Kidney tubule cell (primary cell): ENCODE results near the gene CHMP4A.
A peak's percentile ranks its signal among the peaks of the same experiment; 100 is the strongest.
"Not testable (repeated sequence)": the region's sequence is repeated elsewhere in the genome, so short reads cannot be mapped to it uniquely, and the experiment has no call there.

Experiments
- DNase-seq: peaks from one replicate; pipeline ENCODE4 v3.0.0-alpha.2; 2018; ENCODE audit warnings: low spot score

CHMP4A gene

GRCh38 chr14:24246765-24247212 lies 33.5 kb upstream of the CHMP4A start:
- DNase-seq: peak; percentile 23

DNA sequence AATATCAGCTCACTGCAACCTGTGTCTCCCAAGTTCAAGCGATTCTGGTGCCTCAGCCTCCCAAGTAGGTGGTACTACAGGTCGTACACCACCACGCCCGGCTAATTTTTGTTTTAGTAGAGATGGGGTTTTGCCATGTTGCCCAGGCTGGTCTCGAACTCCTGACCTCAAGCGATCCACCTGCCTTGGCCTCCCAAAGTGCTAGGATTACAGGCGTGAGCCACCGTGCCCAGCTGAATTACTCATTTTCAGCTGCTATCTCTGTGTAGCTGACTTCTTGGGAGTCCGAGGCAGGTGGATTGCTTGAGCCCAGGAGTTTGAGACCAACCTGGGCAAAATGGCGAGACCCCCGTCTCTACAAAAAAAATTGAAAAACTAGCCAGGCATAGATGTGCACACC lies 32.1 kb upstream of the CHMP4A start:
- not testable (repeated sequence) for DNase-seq

GRCh38 chr14:24243336-24243836 lies 30.1 kb upstream of the CHMP4A start:
- peak; percentile 74 for DNase-seq

- peak; percentile 93 for DNase-seq
Measured at GRCh38 chr14:24241829-24242443, 28.6 kb upstream of the CHMP4A start.

DNA sequence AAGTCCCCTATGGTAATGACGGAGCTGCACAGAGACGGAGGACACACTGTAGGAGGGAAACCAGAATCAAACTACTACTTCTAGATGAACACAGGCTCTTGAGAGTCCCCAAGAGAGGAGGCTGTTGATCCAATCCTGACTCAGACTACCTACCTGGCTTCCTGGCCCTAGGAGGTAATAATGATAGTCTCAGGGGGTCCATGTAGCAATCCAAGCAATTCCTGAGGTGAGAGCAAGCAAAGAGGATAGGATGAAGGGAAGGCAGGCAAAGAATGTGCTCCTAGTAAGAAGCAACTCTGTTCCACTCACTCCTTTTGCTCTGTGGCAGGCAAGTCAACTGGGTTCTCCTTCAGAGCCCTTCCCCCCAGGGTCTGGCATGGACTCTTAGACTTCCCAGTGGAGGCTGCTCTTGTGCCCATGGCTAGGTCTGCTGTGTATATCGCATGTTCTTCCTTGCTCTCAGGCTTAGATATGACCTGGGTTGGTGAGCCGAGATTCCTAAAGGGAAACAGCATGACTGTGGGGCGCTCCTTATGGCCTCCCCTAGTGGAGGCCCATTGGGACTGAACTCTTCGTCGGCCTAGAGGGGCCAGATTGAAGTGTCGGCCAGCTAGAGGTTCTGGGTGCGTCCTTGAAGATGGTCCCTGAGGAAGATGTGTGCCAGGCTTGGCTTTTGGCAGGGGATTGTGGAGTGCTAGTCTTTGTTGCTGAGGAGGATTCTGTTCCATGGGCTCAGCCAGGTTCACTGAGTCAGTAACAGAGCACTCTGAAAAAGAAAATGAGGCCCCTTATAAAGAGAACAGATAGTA lies 27.0 kb upstream of the CHMP4A start:
- DNase-seq: no peak

DNA sequence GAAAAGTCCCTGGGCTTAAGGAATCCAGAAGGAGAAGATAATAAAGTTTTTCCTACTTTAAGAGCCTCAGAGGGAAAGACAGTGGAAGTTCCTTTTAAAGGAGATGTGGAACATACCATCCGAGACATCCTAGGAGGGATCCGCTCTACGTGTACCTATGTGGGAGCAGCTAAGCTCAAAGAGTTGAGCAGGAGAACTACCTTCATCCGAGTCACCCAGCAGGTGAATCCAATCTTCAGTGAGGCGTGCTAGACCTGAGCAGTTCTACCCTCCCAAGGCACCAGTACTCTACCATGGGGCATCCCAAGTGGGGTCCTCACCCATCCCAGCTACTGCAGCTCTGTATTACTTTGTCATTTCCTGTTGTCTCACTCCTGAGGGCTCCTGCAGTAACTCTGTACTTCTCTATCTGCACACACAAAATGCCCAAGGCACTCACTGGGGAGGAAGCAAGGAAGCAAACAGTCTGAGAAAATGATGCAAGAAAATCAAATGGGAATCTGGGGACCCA lies 25.3 kb upstream of the CHMP4A start:
- no peak for DNase-seq

GRCh38 chr14:24238123-24238522 lies 24.8 kb upstream of the CHMP4A start:
- DNase-seq: peak; percentile 91

DNA sequence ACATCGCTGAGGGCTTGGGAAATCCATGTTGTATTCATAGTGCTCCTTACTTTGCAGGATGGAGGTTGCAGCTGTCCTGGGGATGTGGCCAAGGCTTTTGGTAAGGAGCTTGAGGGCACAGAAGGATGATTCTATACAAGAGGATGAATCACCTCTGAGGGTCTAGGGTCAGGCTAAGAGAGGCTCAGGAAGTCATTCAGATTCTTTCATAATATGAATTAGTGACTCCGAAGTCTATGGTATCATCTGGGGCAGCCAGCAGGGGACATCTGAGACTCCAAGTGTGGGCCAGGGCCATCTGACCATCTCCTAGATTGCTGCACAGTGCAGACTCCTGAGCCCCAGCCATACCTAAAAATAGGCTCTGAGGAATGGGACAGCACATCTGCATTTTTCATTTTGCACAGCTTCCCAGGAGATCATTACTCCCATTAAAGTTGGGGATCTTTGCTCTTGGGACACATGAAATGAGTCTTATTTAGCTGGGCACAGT lies 24.2 kb upstream of the CHMP4A start:
- DNase-seq: no peak

DNA sequence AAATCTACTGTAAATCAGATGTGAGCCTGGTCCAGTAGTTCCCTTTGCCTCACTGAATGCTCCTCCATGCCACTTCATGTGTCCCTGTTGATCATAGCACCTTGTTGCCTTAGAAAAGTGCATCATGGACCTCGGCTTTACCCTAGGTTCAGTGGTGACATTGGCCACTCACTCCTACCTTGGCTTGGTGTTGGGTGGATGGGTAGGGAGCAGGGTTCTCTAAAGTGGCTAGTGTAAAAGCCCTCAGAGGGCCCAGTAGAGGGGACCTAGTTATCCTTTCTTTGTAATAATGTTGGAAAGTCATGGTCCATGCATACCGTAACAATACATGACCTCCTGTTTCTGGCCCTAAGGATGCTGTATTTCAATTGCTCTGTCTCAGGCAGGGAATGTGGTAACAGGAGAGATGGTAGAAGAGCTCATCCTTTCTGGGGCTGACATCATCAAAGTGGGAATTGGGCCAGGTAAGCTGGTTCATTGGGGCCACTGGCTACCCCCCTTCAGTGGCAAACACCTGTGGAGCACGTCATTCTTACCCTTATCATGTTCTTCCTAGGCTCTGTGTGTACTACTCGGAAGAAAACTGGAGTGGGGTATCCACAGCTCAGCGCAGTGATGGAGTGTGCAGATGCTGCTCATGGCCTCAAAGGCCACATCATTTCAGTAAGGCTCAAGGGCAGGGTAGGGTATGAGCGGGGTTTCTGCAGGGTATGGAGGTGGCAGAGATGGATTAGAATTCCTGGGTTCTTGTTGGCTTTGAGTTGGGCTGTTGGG lies 23.6 kb upstream of the CHMP4A start:
- no peak for DNase-seq

- DNase-seq: no peak
Measured at GRCh38 chr14:24235804-24236688, 22.8 kb upstream of the CHMP4A start.

GRCh38 chr14:24234095-24235005 lies 21.1 kb upstream of the CHMP4A start:
- DNase-seq: no peak

DNA sequence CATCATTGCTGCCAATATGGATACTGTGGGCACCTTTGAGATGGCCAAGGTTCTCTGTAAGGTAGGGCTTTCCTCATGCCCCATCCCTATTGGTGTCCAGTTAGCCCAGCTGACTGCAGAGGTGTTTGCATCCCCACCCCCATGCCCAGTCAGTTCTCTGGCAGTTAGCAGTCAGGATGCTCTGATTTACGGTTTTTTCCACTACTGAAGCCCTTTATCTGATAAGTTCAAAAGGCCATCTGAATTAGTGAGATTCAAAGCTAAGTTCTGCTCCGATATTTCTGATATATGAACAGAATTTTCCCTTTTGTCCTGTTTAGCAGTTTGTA lies 20.2 kb upstream of the CHMP4A start:
- DNase-seq: no peak

- no peak for DNase-seq
Measured at GRCh38 chr14:24232645-24233537, 19.6 kb upstream of the CHMP4A start, which contains the start of gene GMPR2. TSS of gene GMPR2 (plus strand) at chr14:24232929. CDS start at chr14:24233254, 325 bp downstream.

DNA sequence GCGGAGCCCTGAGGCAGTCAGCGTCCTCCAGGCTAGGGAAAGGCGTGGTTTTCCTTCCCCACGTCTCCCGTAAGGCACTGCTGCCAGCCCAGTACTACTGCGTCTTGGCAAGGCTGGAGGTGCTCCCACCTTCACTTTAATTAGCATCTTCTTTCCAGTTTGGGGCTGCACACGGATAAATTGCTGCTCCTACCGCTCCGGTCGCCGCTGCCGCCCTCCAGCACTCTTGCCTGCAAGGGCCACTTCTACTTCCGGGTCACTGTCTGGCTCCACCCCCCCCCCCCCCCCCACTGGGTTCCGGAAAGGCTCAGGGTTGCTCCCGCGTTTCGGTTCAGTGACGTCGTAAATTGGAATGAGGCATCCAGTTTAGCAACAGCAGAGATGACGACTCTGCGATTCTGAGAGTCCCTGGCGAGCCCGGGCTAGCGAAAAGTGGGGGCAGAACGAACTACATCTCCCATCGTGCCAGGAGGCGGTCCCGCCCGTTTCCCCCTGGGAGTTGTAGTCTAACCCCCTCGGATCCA lies 18.9 kb upstream of the CHMP4A start, which contains the start of gene NEDD8:
NEDD8 (minus strand) TSS at position 247 of the 524 bp plus-strand sequence; CDS start at position 147, 100 bp downstream.
- peak; percentile 96 for DNase-seq

GRCh38 chr14:24231263-24232120 lies 18.2 kb upstream of the CHMP4A start:
- DNase-seq: peak; percentile 36

- DNase-seq: no peak
Measured at GRCh38 chr14:24228902-24229301, 15.6 kb upstream of the CHMP4A start.

DNA sequence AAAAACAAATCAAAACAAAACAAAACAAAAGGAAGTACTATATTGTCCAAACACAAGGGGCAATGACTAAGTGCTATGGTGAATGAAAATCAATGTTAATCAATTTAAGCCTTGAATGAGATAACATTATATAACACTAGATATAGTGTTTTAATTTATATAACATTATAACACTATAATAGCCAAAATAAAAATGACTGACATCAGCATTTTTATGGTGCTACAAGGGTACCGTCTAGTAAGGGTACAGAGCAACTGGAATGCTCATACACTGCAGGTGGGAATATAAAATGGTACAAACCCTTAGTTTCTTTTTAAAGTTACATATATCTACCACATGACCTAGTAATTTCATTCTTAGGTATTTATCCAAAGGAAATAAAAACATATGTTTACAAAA lies 13.2 kb upstream of the CHMP4A start:
- DNase-seq: no peak

DNA sequence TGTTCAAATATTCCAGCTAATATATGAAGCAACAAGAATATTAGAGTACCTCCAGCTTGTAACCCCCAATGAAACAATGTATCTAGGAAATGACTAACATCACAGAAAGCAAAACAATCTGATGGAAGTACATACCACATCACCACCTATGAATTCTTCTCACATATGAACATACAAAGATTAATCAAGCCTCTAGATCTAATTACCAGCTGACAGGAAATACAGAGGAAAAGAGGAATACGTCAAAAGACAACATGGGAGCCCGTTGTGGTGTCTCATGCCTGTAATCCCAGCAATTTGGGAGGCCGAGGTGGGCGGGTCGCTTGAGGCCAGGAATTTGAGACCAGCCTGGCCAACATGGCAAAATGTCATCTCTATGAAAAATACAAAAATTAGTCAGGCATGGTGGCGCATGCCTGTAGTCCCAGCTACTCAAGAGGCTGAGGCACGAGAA lies 11.4 kb upstream of the CHMP4A start:
- DNase-seq: peak; percentile 72
